Suprapubic skin (tissue), 3 donors: ENCODE measurements around the gene EYS.

Source experiments
- POLR2A ChIP-seq, 2 donors: fragments of 450-650 bp; IDR thresholded peaks; one replicate each; pipeline ENCODE4 v1.6.1; 2017; ENCODE audit warnings: antibody characterized with exemption in 2 of 2, mild to moderate bottlenecking in 2 of 2, moderate library complexity in 2 of 2
- TF ChIP-seq, protein P1 (sequence below), 2 donors: fragments of 200-600 bp in 1 of 2; fragments of 450-650 bp in 1 of 2; sonication (generic) in 1 of 2; IDR thresholded peaks; one replicate each; pipeline ENCODE4 v1.5.1; 2016 to 2019; ENCODE audit warnings: antibody characterized with exemption in 2 of 2, mild to moderate bottlenecking in 1 of 2, moderate library complexity in 1 of 2

DNA sequence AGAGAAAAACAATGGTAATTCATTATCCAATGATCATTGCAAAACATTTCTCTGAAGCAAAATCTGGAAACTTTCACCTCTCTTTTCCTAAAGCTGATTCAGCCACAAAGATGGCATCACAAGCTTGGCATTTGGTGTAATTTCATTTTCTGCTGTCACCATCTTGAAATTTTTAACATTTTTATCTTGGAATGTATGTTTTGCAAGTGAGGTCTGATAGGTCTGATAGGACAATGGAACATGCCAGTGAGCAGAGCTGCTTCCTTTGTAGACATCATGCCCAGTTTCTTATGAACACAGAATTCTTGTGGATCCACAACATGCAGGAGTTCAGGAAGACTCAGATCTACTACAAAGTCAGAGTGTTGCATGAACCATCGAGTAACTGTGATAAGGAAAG lies 969.6 kb downstream of the EYS start:
- TF ChIP-seq, protein P1, sequence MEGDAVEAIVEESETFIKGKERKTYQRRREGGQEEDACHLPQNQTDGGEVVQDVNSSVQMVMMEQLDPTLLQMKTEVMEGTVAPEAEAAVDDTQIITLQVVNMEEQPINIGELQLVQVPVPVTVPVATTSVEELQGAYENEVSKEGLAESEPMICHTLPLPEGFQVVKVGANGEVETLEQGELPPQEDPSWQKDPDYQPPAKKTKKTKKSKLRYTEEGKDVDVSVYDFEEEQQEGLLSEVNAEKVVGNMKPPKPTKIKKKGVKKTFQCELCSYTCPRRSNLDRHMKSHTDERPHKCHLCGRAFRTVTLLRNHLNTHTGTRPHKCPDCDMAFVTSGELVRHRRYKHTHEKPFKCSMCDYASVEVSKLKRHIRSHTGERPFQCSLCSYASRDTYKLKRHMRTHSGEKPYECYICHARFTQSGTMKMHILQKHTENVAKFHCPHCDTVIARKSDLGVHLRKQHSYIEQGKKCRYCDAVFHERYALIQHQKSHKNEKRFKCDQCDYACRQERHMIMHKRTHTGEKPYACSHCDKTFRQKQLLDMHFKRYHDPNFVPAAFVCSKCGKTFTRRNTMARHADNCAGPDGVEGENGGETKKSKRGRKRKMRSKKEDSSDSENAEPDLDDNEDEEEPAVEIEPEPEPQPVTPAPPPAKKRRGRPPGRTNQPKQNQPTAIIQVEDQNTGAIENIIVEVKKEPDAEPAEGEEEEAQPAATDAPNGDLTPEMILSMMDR (IDR thresholded peaks at IDR 0.05): no peak
- no peak for TF ChIP-seq POLR2A (IDR thresholded peaks at IDR 0.05)
